ENCODE results near the gene TCF7L2.

TCF7L2 gene

GRCh38 chr10:112949875-112950507, at the start of gene TCF7L2:
Gene TCF7L2, plus strand, starts transcription at chr10:112950247. Its CDS starts 510 bp downstream, at chr10:112950757.
- DNase-seq: peak; percentile 36 to 95 (median 91)

- no peak for DNase-seq
Observed at GRCh38 chr10:112902730-112903129, 47.3 kb upstream of the TCF7L2 start.

- DNase-seq: no peak
Observed at GRCh38 chr10:112904000-112904399, 46.0 kb upstream of the TCF7L2 start.

- DNase-seq: no peak
Observed at GRCh38 chr10:112906945-112907344, 43.1 kb upstream of the TCF7L2 start.

- DNase-seq: no peak
Observed at GRCh38 chr10:112907893-112908292, 42.2 kb upstream of the TCF7L2 start.

GRCh38 chr10:112911206-112911605, 38.8 kb upstream of the TCF7L2 start:
- DNase-seq: no peak

GRCh38 chr10:112912410-112912928, 37.6 kb upstream of the TCF7L2 start:
- no peak for DNase-seq

GRCh38 chr10:112913255-112913654, 36.8 kb upstream of the TCF7L2 start:
- no peak for DNase-seq

GRCh38 chr10:112913661-112914287, 36.3 kb upstream of the TCF7L2 start:
- no peak for DNase-seq

- no peak for DNase-seq
Observed at GRCh38 chr10:112914288-112914952, 35.6 kb upstream of the TCF7L2 start.

GRCh38 chr10:112915590-112916572, 34.2 kb upstream of the TCF7L2 start:
- DNase-seq: no peak

- no peak for DNase-seq
Observed at GRCh38 chr10:112917681-112918080, 32.4 kb upstream of the TCF7L2 start.

GRCh38 chr10:112918771-112919170, 31.3 kb upstream of the TCF7L2 start:
- no peak for DNase-seq

- no peak for DNase-seq
Observed at GRCh38 chr10:112919721-112920120, 30.3 kb upstream of the TCF7L2 start.

GRCh38 chr10:112926906-112927688, 22.9 kb upstream of the TCF7L2 start:
- no peak for DNase-seq

- DNase-seq: no peak
Observed at GRCh38 chr10:112927980-112928379, 22.1 kb upstream of the TCF7L2 start.

GRCh38 chr10:112932658-112933057, 17.4 kb upstream of the TCF7L2 start:
- DNase-seq: no peak

GRCh38 chr10:112934193-112934592, 15.9 kb upstream of the TCF7L2 start:
- no peak for DNase-seq

- no peak for DNase-seq
Observed at GRCh38 chr10:112938808-112939482, 11.1 kb upstream of the TCF7L2 start.

- DNase-seq: no peak
Observed at GRCh38 chr10:112945811-112946210, 4.2 kb upstream of the TCF7L2 start.

GRCh38 chr10:112946649-112947048, 3.4 kb upstream of the TCF7L2 start:
- DNase-seq: no peak

Measured in C1 segment of cervical spinal cord (tissue), 14 donors.